ENCODE results near the gene ARAP2.

ARAP2 gene

DNA sequence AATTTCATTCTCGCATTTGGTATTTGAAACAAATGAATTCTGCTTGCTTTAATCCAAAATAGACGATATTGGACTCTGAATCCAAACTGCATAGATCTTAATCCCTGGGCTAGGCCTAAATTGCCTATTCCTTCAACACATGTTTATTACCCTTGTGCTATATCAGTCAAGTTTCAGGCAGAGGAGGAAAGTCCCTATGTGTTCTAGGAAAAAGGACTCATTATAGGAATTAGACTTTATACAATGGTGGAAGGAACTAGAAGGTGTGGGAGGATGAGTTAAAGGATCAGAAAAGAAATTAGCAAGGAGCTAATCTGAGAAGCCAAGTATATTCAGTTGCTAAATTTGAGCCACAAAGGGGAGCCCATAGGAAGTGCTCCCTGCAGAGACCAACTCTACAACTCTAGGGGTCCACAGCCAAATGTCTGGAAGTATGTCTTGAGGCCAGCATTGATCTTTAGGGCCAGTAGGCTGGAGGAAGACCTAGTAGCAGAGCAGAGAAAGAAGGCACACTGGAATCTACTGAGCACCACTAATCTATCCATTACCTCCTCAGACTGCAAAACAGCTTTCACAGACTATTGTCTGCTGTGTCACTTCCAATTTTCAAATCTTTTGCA, 20.0 kb upstream of the ARAP2 start:
- no peak overlapping the region for H3K4me2 ChIP-seq (ENCODE audit: low read depth, low read length, poor library complexity, severe bottlenecking)
- H3K4me3 ChIP-seq (ENCODE audit: low read length, poor library complexity, severe bottlenecking): no peak overlapping the region
- no peaks in the 10 kb centered on the region for H3K36me3 ChIP-seq (ENCODE audit: insufficient read depth, low read length)
- peak overlapping the region; percentile 59 for H2AFZ ChIP-seq (ENCODE audit: low read length)
- H3K9me3 ChIP-seq (ENCODE audit: insufficient read depth, low read depth, low read length): no peaks in the 10 kb centered on the region
- H3K9ac ChIP-seq (ENCODE audit: low read depth, low read length, poor library complexity, severe bottlenecking): no peak overlapping the region
- H3F3A ChIP-seq (ENCODE audit: low read depth): no peaks in the 10 kb centered on the region
- peaks cover 29% of the 10 kb centered on the region for H3K4me1 ChIP-seq (ENCODE audit: insufficient read depth, low read length, poor library complexity, severe bottlenecking)
- no peaks in the 10 kb centered on the region for H3K9me2 ChIP-seq (replicated peaks; ENCODE audit: low read depth, low read length)
- H3K79me2 ChIP-seq (ENCODE audit: insufficient read depth, low read length): no peaks in the 10 kb centered on the region
- TF ChIP-seq EZH2phosphoT487 (IDR thresholded peaks at IDR 0.05; ENCODE audit: borderline replicate concordance): no peak
- TF ChIP-seq, protein P1, sequence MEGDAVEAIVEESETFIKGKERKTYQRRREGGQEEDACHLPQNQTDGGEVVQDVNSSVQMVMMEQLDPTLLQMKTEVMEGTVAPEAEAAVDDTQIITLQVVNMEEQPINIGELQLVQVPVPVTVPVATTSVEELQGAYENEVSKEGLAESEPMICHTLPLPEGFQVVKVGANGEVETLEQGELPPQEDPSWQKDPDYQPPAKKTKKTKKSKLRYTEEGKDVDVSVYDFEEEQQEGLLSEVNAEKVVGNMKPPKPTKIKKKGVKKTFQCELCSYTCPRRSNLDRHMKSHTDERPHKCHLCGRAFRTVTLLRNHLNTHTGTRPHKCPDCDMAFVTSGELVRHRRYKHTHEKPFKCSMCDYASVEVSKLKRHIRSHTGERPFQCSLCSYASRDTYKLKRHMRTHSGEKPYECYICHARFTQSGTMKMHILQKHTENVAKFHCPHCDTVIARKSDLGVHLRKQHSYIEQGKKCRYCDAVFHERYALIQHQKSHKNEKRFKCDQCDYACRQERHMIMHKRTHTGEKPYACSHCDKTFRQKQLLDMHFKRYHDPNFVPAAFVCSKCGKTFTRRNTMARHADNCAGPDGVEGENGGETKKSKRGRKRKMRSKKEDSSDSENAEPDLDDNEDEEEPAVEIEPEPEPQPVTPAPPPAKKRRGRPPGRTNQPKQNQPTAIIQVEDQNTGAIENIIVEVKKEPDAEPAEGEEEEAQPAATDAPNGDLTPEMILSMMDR (conservative IDR thresholded peaks at IDR 0.05; ENCODE audit: low read length): no peak
- no peaks in the 10 kb centered on the region for H3K27me3 ChIP-seq (ENCODE audit: insufficient read depth, low read length, poor library complexity, severe bottlenecking)
- no peaks in the 10 kb centered on the region for H4K20me1 ChIP-seq (ENCODE audit: insufficient read depth, low read length, poor library complexity, severe bottlenecking)

DNA sequence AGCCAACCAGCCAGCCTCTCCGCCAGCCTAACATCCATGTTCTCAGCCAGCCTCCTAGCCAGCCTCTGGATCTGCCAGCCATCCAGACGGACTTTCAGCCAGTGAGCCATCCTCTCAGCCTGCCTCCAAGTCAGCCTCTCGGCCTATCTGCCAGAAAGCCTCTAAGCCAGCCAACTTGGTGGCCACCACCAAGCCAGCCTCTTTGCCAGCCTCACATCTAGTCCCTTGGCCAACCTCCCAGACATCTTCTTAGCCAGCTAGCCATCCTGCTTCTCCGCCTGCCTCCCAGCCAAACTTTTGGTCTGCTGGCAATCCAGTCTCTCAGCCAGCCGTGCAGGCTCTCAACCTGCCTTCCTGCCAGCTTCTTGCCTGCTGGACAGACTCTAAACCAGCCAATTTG, 16.4 kb upstream of the ARAP2 start:
- no peak overlapping the region for H3K9ac ChIP-seq (ENCODE audit: low read depth, low read length, poor library complexity, severe bottlenecking)
- no peaks in the 10 kb centered on the region for H3K9me2 ChIP-seq (replicated peaks; ENCODE audit: low read depth, low read length)
- H3K79me2 ChIP-seq (ENCODE audit: insufficient read depth, low read length): no peaks in the 10 kb centered on the region
- H3K4me1 ChIP-seq (ENCODE audit: insufficient read depth, low read length, poor library complexity, severe bottlenecking): peaks cover 17% of the 10 kb centered on the region
- H3K4me2 ChIP-seq (ENCODE audit: low read depth, low read length, poor library complexity, severe bottlenecking): no peak overlapping the region
- H3K9me3 ChIP-seq (ENCODE audit: insufficient read depth, low read depth, low read length): no peaks in the 10 kb centered on the region
- H4K20me1 ChIP-seq (ENCODE audit: insufficient read depth, low read length, poor library complexity, severe bottlenecking): no peaks in the 10 kb centered on the region
- H3K27me3 ChIP-seq (ENCODE audit: insufficient read depth, low read length, poor library complexity, severe bottlenecking): no peaks in the 10 kb centered on the region
- H2AFZ ChIP-seq (ENCODE audit: low read length): no peak overlapping the region
- H3K36me3 ChIP-seq (ENCODE audit: insufficient read depth, low read length): no peaks in the 10 kb centered on the region
- no peak for TF ChIP-seq EZH2phosphoT487 (IDR thresholded peaks at IDR 0.05; ENCODE audit: borderline replicate concordance)
- TF ChIP-seq, protein P1 (conservative IDR thresholded peaks at IDR 0.05; ENCODE audit: low read length): no peak
- no peaks in the 10 kb centered on the region for H3F3A ChIP-seq (ENCODE audit: low read depth)
- H3K4me3 ChIP-seq (ENCODE audit: low read length, poor library complexity, severe bottlenecking): no peak overlapping the region

DNA sequence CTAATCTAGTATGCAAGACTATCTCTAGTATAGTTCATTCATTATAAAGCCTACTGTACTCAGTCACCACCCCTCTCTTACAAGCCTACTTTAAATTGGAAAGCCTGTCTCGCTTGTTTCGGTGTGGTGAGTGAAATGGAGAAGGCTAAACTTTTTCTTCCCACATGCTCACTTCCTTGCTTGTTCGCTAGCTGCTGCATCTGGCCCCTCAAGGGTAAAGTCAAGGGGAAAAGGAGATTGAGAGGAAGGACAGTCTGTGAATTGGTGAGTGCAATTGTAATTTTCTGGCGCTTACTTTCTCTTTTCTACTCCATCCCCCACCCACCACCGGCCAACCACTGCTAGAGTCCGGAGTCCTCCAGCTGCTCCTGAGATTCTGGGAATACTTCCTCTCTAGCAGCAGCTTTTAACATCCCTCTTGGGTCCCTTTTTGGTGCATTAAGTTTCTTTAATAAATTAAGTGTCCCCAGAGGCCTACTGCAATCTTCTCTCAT, 12.1 kb upstream of the ARAP2 start:
- peaks cover 48% of the 10 kb centered on the region for H3K4me1 ChIP-seq (ENCODE audit: insufficient read depth, low read length, poor library complexity, severe bottlenecking)
- H3K27me3 ChIP-seq (ENCODE audit: insufficient read depth, low read length, poor library complexity, severe bottlenecking): no peaks in the 10 kb centered on the region
- H4K20me1 ChIP-seq (ENCODE audit: insufficient read depth, low read length, poor library complexity, severe bottlenecking): no peaks in the 10 kb centered on the region
- no peaks in the 10 kb centered on the region for H3K79me2 ChIP-seq (ENCODE audit: insufficient read depth, low read length)
- peak overlapping the region; percentile 45 for H3K4me3 ChIP-seq (ENCODE audit: low read length, poor library complexity, severe bottlenecking)
- no peaks in the 10 kb centered on the region for H3K9me2 ChIP-seq (replicated peaks; ENCODE audit: low read depth, low read length)
- H3K36me3 ChIP-seq (ENCODE audit: insufficient read depth, low read length): no peaks in the 10 kb centered on the region
- H3F3A ChIP-seq (ENCODE audit: low read depth): no peaks in the 10 kb centered on the region; the same call in 1 of the 2 replicates
- H3K9ac ChIP-seq (ENCODE audit: low read depth, low read length, poor library complexity, severe bottlenecking): peak overlapping the region; percentile 58
- H3K9me3 ChIP-seq (ENCODE audit: insufficient read depth, low read depth, low read length): no peaks in the 10 kb centered on the region
- TF ChIP-seq EZH2phosphoT487 (IDR thresholded peaks at IDR 0.05; ENCODE audit: borderline replicate concordance): no peak
- TF ChIP-seq, protein P1 (conservative IDR thresholded peaks at IDR 0.05; ENCODE audit: low read length): no peak
- H3K4me2 ChIP-seq (ENCODE audit: low read depth, low read length, poor library complexity, severe bottlenecking): peak overlapping the region; percentile 58
- H2AFZ ChIP-seq (ENCODE audit: low read length): peak overlapping the region; percentile 84

Data from Loucy (cell line).